Stimulated activated CD8-positive, alpha-beta memory T cell treated with anti-CD3 and anti-CD28 coated beads, Interleukin-4, amount 100 ng/mL, for 4 hours (primary cell): ENCODE results near the gene KSR1.
"Not testable (repeated sequence)": the region's sequence is repeated elsewhere in the genome, so short reads cannot be mapped to it uniquely, and the experiment has no call there.

Experiments used
- DNase-seq, 2 donors: peaks; one replicate each; pipeline ENCODE4 v3.0.0-alpha.2; 2020; ENCODE audit warnings: low read depth in 2 of 2, low spot score in 1 of 2

Gene KSR1

DNA sequence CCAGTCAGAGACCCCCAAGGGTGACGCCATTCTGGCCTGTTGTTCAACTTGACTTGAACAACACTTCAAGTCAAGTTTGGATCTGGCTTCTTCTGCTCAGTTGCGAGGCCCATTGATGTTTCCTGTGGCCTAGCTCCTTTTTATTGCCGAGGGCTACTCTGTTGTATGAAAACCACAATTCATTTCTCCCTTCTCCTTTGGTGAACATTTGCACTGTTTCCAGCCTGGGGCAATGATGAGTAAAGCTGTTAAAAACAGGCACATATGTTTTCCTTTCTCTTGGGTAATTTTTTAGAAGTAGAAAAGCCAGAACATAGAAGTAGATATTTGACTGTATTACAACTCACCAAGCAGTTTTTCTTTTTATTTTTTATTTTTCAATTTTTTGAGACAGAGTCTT lies 173.0 kb downstream of the KSR1 start:
- not testable (repeated sequence) for DNase-seq

DNA sequence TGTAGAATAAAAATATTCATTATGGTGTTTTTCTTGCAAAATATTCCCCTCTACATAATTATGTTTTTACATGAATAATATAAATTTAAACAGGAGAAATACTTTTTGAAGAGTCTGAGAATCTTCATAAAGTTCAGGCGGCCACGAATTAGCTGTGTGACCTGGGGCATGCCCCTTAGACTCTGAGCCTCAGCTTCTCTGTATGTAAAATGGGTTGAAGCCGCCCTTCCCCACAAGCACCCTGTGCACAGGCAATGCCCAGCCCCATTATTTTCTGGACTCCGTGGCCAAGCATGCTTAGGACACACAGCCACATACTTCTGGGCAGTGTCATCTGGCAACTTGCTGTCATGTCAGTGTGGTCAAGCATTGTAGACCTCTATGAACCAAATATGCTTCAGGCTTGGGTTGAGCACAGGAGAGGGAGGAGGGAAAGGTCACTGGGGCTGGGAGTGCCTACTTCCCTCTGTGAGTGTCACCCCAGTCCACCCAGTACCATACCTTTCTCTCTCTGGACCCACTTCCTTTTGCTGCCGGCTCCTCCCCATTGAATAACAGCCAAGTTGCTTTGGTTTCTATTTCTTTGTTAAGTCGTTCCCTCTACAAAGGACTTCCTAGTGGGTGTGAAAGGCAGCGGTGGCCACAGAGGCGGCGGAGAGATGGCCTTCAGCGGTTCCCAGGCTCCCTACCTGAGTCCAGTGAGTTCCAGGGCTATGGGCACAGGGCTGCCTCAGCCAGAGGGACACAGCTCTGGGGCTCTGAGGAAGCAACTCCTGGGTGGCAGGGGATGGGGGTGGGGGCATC lies 174.6 kb downstream of the KSR1 start, which contains the start of gene LGALS9:
LGALS9 (plus strand) TSS at position 582 of the 804 bp plus-strand sequence; CDS start at position 660, 78 bp downstream.
- DNase-seq: peak in 1 of 2 donors; percentile 4

DNA sequence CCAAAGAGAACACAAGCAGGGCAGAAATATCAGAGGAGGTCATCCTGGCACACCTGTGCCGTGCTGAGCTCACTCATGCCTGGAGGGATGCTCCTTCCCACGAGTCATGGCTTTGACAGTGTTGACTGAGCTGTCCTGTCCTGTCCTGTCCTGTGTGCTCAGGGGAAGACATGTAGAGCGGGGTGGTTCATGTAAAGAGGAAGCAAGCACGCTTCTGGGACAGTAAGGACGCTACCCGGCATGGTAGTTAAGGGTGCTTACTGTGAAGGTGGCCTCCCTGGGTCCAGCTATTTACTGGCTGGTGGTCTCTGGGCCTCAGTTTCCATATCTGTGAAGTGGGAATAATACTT lies 175.1 kb downstream of the KSR1 start:
- DNase-seq: no peak

DNA sequence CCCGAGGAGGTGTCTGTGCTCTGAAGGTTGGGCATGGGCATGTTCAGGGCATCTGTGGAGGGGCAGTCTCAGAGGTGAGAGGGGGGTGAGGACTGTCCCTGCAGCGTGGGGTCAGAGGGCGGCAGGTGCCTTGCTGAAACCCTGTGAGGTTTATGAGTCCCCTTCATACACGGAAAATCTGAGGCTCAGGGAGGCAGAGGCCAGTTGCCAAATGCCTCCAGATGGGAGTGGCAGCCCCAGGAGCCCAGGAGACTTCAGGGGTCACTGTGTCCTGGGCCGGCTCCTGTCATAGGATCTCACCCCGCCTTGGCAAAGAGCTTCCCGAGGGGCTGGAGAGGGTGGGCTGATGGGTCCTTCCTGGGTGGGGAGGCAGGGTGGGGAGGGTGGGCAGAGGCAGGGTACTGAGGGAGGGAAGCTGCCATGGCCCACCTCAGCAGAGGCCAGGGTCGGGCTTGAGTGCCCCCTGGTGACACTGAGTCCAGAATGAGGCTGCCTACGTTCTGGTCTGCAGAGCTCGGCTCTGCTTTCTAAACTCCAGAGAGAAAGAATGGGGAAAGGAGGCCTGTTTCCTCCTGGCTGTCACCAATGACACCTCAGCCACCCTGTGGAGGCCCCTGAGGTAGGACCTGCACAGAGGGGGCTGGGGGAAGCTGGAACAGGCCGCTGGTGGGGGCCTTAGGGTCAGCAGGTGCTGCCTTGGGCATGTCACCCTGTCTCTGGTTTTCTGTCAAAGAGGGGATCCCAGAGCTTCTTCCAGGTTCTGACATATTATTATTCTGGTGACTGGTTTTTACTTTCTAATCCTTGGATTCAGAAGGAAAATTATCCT lies 175.9 kb downstream of the KSR1 start:
- no peak for DNase-seq

DNA sequence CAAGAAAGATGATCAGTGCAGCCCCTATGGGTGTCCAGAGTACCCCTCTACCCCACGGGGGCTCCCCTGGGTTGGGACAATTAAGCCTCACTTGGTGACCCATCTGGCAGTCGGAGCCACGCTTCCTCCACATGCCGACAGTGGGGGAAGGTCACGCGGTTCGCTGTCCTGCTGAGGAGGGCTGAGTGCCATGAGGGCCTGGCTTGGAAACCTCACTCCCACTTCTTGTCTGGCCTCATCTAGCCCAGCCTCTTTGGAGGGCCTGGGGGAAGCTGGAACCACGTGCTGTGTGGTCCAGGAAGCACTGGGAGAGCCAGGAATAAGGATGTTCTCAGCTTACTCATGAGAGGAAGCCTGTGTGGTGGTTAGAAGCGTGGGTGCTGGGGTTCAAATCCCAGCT lies 176.5 kb downstream of the KSR1 start:
- not testable (repeated sequence) for DNase-seq

DNA sequence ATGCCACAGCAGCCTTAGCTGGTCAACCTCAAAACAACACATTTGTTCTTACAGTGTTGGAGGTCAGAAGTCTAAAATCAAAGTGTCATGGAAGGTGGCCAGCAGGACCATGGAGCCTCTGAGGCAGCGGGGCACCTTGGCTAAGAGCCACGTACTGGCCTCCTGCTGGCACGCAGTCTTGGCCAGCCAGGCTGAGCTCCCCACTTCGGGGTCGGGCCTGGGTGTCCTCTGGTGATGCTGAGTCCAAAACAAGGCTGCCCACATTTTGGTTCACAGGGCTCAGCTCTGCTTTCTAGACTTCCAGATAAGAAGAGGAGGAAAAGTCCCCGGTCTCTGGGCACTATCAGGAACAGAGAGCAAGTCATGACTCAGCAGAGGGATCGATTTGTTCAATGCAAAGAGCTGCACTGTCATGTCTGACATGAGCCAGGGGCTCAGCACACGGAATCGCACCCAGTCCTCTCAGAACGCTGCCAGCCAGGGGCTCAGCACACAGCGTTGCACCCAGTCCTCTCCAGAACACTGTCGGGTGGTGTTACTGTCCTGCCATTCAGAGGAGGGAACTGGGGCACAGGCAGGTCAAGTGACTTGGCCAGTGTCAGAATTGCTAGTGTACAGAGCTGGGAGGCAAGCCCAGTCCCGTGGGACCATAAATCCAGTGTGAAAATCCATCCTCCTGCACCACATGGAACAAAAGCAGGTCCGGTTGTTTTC lies 177.2 kb downstream of the KSR1 start:
- DNase-seq: no peak

DNA sequence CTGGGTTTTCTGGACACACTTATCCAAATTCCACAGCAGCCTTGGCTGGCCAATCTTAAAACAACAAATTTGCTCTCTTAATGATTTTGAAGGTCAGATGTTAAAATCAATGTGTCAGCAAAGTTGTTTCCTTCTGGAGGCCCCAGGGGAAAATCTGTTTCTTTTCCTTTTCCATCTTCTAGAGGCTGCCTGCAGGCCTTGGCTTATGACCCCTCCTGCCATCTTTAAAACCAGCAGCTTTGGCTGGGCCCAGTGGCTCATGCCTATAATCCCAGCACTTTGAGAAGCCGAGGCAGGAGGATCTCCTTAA lies 177.7 kb downstream of the KSR1 start:
- DNase-seq: no peak

DNA sequence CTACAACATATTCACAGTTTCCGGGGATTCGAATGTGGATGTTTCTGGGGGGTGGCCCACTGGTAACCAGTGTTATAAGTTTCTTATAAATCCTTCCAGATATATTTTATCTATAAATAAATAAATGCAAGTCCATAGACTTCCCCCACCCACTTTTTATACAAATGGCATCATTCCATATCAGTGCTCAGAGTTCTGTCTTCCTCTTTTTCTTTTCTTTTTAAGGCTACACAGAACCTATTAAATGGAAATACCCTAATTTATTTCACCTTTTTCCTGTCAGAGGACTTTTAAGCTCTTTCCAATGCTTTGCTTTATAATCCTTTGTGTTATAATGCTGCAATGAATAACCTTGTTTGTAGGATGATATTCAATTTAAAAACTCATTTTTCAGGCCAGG lies 178.5 kb downstream of the KSR1 start:
- no peak for DNase-seq

DNA sequence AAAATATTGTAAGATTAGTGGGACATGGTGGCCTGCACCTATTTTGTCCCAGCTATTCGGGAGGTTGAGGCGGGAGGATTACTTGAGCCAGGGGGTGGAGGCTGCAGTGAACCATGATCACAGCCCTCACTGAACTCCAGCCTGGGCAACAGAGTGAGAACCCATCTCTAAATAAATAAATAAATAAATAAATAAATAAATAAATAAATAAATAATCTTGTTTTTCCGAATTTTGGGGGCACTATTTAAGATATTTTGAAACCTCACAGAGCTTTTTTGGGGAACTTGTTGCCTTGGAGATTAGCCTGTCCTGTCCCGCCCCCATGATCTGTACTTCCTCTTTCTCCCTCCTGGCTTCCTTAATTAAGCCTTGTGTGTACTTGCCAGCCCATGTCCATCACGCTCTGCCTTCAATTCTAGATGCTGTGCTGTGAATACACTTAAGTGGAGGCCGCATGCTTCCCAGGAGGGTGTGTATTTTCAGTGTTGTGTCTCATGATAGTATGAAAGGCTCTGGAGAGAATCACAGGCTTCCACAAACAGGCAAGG lies 179.1 kb downstream of the KSR1 start:
- DNase-seq: no peak

DNA sequence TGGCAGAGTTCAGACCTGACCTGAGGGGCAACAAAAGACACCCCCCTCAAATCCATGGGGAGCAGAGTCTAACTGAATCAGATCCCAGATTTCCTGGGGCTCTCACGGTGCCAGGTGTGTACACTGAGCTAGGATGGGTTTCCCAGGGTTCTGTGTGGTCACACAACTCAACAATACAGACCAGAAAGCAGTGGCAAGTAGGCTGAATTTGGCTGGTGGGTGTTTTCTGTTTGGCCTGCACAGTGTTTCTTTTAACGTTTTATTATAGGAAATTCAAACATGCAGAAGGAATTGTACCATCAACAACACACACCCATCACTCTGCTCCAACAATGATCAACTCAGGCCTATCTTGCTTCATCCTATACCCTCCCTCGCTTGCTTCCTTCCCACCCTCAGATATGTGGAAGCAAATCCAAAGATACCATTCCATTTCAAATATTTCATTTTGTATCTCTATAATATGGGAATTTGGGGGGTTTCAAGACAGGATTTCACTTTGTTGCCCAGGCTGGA lies 179.8 kb downstream of the KSR1 start:
- not testable (repeated sequence) for DNase-seq

DNA sequence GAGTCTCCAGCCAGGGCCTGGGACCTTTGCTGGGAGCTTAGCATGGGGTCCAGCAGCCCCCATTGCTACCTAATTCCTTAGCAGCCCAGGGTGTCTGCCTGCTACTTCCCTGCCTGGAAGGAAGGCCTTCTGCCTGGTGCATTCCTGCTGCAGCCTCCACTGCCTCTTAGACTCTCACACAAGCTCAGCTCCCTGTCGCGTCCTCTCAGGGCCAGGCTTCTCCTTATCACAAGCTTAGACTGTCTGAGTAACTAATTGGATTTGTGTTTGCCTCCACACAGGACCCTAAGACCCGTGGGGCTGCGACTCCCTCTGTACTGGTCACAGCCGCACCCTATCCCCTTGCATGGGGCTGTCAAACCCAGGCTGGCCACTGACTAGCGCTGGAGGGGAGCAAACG lies 181.6 kb downstream of the KSR1 start:
- not testable (repeated sequence) for DNase-seq

DNA sequence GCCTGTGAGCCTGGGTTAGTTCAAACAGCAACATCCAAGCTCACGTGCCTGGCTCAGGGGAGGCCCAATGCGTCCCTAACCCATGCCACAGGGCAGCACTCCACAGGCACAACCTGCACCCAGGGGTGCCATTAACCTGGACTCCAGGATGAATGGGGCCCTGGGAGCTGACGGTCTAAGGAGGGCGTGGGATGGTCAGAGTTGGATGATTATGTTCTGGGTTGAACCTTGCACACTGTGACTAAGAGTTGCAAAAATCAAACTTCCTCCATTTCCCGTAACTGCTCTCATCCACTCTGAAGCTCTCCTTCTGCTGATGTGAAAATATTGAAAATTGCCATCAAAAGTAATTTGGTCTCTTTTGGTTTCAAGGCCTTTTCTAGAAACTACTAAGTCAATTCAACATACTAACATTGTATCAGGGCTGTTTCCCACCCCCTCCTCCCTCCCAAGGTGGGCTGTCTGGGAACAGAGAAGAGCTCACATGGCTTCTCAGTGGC lies 182.2 kb downstream of the KSR1 start:
- not testable (repeated sequence) for DNase-seq

DNA sequence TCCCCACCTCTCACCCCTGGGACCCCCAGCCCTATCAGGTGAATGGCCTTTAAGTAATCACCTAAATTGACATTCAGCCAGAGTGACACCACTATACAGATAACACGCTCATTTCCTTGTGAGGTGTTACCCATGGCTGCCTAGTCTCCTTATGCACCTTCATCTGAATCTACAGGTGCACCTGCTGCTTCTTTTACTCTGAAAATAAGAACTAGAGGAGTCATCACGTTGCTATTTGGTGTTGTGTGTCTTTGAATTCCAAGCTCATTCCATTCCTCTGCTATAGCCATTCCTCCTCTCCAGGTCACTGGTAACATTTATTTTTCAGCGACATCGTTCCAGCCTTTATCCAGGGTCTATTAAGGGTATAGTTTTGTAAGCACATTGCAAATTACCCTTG lies 184.5 kb downstream of the KSR1 start:
- DNase-seq: no peak

DNA sequence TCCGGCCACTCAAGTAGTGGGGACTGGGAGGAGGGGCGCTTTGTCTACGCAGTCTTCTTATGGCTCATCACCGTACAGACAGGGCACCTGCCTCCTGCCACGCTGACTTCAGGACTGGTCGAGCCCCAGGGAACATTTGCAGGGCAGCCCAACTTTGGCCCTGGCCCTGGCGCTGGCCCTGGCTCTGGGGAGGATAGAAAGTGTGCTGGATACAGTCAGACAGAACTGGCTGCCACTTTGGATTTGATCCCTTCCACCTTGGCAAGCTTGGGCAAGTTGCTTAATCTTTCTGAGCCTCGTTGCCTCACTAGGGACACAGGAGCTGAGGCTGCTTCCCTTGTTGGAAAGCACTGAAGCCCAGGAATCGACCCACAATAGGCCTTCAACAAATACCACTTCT lies 188.3 kb downstream of the KSR1 start:
- DNase-seq: no peak

DNA sequence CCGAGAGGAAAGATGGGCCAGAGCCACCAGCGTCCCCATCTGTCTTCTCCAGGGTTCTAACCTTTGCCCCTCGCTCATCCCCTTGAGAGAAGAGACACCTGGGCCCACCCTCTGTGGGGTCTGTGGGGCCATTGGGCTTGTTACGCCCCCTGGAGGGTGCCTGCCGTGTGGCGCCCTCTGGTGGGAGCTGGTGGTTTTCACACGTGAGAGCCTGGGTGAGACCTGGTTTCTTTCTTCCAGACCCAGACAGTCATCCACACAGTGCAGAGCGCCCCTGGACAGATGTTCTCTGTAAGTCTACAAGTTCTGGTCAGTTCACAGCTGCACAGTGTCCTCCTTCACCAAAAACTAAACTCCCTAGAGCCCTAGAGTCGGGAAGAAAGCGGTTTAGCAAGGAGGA lies 189.4 kb downstream of the KSR1 start:
- DNase-seq: not testable (repeated sequence)

DNA sequence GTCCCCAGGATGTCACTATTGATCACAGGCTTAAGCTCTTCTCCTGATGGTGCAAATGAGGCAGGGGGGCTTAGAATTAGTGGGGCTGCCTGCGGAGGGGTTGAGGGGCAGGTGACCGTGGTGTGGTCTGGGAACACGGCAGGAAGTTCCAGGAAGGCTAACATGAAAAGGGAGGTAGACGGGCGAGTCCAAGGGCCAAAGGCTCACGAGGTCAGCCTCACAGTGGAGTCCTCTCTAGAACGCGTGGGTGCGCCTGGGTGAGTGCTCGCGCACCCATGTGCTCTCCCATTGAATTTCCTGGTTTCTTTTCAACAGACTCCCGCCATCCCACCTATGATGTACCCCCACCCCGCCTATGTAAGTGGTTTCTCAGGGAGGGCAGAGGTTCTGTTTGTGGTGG lies 190.0 kb downstream of the KSR1 start:
- DNase-seq: no peak

DNA sequence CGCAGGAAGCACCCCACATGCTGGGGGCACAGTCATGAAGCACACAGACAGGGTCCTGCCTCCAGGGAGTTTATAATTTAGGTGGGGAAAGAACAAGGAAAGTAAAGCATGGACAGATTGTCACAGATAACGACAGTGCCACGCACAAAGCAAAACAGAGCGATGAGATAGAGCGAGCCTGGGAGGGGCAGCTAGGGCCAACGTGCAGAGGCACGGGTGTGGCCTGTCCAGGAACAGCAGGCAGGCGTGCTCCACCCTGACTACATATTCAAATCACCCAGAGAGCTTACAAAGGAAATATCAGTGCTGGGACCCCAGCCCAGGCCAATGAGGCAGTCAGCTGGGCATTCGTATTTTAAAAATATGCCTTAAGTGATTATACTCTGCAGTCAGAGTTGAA lies 191.5 kb downstream of the KSR1 start:
- no peak for DNase-seq

DNA sequence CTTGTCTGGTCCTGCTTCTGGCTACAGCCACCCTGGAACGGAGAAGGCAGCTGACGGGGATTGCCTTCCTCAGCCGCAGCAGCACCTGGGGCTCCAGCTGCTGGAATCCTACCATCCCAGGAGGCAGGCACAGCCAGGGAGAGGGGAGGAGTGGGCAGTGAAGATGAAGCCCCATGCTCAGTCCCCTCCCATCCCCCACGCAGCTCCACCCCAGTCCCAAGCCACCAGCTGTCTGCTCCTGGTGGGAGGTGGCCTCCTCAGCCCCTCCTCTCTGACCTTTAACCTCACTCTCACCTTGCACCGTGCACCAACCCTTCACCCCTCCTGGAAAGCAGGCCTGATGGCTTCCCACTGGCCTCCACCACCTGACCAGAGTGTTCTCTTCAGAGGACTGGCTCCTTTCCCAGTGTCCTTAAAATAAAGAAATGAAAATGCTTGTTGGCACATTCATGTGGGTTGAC lies 192.9 kb downstream of the KSR1 start:
- not testable (repeated sequence) for DNase-seq

DNA sequence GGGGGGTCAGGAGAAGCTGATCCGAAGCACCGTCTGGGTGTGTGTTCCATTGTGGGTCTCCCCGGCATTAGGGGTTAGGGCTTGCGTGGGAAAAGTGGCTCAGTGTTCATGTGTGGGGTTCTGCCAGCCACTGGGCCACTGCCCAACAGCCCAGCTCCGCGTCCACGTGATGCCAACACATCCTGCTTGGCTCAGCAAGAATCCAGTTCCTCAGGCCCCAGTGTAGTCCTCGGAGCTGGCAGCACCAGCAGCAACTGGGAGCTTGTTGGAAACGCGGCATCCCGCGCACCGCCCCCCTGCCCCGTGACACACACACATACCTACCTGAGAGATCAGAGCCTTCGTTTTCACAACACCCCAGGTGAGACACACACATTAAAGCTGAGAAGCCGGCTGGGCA lies 193.7 kb downstream of the KSR1 start:
- no peak for DNase-seq

DNA sequence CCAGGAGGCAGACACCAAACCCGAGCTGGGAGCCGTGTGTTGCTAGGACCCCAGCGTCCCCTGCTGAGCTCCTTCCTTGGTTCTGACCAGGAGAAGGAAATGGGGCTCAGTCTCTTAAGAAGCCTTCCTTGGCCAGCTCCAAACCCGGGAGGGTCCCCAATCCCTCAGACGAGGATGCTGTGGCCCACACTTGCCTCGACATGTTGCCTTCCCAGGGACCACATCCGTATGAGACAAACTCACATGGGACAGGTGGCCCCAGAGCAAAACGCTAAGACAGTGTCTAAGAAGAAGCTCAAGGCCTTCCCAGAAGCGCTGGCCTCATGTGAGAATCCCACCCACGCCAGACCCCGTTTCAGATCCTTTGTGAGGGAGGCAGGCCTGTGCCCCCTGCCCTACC lies 194.6 kb downstream of the KSR1 start:
- DNase-seq: no peak
